Nucleus accumbens (tissue), 56 donors: ENCODE results near the gene ULBP3.

Source experiments
- DNase-seq, 56 donors: peaks; one replicate each; lab custom pipeline; 2025; lab: John Stamatoyannopoulos, UW

Gene ULBP3

DNA sequence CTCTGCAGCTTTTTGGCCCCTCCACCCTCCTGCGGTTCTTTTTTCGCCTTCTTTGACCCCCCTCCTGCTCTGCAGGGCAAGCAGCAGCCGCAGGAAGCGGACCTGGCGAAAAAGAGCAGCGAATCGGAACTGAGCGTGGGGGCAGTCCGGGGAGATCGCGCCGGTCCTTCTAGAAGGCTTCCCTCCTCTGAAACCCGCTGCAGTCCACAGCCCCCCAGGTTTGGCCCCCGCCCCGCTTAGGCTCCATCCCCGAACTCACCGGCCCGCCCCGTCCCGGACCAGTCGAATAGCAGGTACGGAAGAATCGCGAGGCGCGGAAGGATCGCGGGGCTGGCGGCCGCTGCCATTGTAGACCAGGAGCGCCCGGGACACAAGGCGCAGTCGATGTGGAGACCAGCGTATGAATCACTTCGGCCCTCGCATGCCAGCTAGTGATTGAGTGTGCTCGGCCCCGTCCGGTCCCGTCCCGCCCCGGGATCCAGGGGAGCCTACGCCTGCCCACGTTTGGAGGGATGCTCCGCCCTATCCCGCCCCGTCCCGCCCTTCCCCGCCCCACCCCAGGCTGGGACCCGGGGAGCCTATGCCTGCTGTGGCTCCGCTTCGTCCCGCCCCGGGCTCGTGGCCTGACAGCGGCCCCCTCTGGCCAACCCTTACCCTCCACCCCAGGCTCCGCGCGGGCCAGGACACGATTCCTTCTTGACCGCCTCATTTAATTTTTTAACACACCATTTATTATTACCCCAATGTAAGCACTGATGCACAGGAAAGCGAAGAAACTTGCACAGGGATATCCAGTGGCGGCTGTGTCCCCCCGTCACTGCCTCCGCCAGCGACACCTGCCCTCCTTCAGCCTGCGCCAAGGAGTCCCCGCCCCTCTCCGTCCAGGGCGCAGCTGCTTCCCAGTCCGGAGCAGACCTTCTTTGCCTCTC is at the start of gene ULBP3:
Gene ULBP3, minus strand, starts transcription at position 402 of the 929 bp plus-strand sequence. Its CDS starts 55 bp downstream, at position 347.
- DNase-seq = peak in 51 of 56 donors; percentile 10 to 89 (median 54)

- no peak for DNase-seq
Measured at GRCh38 chr6:150118627-150119026, 49.7 kb upstream of the ULBP3 start.

DNA sequence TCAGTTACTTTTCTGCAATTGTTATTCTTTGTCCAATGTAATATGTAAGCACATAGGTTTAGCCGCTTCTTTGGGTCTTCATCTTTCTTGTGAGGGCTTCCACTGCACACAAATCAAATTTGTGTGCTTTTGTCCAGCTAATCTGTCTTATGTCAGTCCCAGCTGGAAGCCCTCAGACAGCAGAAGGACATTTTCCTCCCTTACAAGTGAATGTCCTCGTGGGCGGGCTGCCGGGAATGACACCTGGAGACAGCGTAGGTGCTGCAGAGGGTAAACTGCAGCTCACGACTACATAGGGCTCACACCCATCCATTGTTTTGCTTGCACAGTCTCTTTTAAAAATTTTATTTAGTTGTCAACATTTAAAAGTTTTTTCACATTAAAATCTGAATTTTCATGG is 49.3 kb upstream of the ULBP3 start:
- no peak for DNase-seq

DNA sequence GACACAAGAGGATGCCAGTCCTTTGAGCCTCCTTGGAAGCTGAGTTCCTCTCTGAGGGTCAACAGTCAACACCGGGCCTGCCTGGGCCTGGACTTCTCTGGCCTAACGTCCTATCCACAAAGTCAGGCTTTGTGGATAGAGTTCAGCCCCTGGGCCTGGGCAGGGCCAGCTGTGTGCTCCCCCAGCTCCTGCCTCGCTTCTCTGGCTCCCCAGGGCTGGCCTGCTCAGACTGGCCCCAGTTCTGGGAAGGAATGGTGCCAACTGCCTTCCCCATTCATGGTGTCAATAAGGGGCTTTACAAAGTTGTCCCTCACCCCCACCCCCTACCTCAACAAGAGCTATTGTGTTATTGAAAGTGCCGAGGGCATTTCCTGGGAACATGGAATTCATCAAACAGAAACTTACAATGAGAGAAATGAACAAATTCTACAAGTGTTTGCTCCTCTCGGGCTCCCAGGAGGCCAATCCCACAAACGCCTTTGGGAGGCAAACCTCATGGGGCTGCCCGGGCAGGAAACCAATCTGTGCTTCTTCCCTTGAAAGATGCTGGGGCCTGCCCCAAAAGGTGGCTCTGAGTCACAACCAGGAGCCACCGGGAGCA is 47.4 kb upstream of the ULBP3 start:
- peak in 1 of 56 donors; percentile 5 for DNase-seq

GRCh38 chr6:150115769-150116168 is 46.8 kb upstream of the ULBP3 start:
- DNase-seq = no peak

- DNase-seq = no peak
Measured at GRCh38 chr6:150112233-150112632, 43.3 kb upstream of the ULBP3 start.

DNA sequence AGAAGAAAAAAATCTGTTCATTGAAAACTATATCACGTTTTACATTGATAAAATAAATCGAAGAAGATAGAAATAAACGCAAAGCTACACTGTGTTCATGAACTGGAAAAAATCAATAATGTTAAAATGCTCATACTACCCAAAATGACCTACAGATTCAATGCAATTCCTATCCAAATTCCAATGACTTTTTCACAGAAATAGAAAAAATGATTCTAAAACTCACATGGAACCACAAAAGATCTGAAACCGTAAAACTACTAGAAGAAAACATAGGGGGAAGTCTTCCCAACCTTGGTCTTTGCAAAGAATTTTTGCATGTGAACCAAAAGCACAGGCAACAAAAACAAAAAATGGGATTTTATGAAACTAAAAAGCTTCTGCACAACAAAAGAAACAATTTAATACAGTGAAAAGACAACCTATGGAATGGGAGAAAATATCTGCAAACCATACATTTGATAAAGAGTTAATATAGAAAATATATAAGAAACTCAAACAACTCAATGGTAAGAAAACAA is 33.9 kb upstream of the ULBP3 start:
- no peak for DNase-seq

DNA sequence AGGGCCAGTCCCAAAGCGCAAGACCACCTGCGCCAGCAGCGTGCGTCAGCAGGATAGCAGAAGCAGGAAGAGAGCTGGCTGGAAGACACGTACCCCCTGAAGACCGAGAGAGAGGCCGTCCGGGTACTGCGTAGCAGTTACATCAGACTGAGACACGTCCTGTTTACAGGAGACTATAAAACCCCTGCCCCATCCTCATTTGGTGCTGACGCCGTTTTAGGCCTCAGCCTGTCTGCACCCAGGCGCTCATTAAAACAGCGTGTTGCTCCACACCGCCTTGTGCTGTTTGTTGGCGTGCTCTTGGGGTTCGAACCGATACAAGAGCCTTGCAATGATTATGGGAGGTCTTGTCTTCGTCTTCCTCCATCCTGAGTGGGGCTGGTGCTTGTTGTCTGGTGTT is 31.8 kb upstream of the ULBP3 start:
- no peak for DNase-seq

- DNase-seq = no peak
Measured at GRCh38 chr6:150099953-150100352, 31.0 kb upstream of the ULBP3 start.

DNA sequence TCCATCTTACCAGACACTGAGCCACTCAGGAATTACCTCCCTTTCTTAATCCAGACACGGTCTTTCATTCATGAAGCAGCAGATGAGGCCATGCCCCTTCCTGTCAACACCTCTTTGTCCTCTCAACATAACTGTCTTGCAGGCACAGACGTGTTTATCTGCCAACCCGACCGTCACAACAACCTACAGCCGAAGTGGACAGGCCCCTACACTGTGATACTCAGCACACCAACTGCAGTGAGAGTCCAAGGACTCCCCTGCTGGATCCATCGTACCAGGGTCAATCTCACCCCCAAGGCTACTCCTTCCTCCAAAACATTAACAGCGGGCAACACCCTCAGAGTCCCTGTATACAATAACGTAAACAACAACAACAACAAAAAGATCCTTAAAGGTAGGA is 30.6 kb upstream of the ULBP3 start:
- no peak for DNase-seq

DNA sequence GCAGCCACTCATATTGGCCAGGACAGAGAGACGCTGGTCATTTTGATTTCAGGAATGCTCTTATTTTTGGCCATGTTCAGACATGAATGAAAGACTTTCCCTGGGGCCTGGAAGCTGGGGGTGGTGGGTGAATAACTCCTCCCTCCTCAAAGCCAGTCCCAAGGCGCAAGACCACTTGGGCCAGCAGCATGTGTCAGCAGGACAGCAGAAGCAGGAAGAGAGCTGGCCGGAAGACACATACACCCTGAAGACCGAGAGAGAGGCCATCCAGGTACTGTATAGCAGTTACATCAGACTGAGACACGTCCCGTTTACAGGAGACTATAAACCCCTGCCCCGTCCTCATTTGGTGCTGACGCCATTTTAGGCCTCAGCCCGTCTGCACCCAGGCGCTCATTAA is 29.2 kb upstream of the ULBP3 start:
- DNase-seq = no peak

DNA sequence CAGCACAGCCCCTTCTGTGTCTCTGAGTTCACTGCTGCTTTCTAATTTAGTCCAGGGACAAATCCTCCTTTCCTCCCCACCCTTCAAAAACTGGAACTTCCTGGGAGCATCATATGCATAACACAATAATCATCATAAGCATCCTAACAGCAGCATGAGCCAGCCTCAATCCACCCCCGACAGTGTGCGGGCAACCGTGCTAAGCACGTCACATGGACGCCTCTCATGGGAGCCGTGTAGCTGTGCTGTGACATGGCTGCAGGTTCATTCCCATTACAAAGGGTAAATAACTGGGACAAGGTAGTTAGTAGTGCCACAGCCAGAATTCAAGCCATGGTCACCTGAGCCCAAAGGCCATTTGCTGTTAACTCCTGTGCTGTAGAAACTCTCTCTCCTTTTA is 24.5 kb upstream of the ULBP3 start:
- no peak for DNase-seq

GRCh38 chr6:150091476-150091875 is 22.6 kb upstream of the ULBP3 start:
- peak in 4 of 56 donors; percentile 3 to 18 (median 9) for DNase-seq

GRCh38 chr6:150090328-150090727 is 21.4 kb upstream of the ULBP3 start:
- DNase-seq = no peak

- DNase-seq = peak in 4 of 56 donors; percentile 9 to 55 (median 10)
Measured at GRCh38 chr6:150088481-150089154, 19.7 kb upstream of the ULBP3 start.

DNA sequence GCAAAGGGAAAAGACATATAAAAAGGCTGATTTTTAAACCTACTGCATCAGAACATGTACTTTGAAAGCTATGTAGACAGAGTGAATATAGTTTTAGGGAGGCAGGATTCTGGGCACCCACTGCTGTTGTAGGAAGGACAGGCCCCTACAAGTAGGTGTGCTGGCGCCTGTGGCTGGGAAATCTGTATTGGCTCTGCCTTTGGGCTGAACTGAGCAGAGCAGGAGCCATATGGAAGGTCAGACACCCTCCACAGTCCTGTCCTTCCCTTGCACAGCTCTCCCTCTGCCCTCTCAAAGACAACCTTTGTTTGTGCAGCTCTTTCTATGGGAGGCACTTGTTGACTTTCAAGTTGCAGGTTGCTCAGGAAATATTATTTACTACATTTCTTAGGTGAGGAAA is 18.4 kb upstream of the ULBP3 start:
- no peak for DNase-seq

- DNase-seq = no peak
Measured at GRCh38 chr6:150086026-150086425, 17.1 kb upstream of the ULBP3 start.

GRCh38 chr6:150084426-150084825 is 15.5 kb upstream of the ULBP3 start:
- no peak for DNase-seq

DNA sequence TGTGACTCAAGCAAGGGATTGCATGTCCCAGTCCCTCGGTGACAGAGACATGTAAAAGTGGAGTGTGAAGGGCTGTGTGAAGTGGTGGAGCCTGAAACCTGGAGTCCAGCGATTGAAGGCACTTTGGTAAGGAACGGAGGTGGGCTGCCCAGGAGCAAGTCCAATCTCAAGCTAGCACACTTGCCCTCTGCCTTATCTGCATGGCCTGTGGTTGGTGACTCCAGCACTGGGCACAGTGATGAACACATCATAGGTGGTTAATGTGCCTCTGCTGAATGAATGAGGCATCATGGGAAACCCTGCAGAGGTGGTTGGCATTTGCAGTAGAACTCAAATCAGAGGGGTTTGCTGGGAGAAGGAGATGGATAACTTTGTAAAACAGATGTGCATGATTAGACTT is 14.9 kb upstream of the ULBP3 start:
- DNase-seq = no peak

GRCh38 chr6:150081702-150082101 is 12.8 kb upstream of the ULBP3 start:
- DNase-seq = no peak

DNA sequence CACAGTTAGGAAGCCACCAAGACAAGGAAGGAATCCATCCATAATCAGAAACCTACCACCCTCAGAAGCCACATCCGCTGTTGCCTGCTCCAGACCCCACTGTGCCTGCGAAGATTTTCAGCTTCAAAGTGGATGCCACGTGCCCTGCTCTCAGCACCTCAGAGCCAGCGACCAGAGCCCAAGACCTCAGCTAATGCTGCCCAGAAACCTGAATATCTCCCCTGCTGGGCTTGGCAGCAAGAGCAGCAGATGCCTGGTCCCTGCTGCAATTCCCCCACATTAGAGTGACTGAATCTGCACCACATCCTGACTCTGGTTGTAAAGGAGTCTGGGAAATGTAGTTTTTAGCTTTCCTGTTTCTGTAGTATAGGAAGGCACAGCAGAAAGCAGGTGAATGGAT is 10.7 kb upstream of the ULBP3 start:
- DNase-seq = peak in 1 of 56 donors; percentile 11
